Stimulated activated CD8-positive, alpha-beta memory T cell treated with anti-CD3 and anti-CD28 coated beads, Interleukin-12 subunit alpha, Interleukin-12 subunit beta, amount 100 ng/mL, for 24 hours (primary cell): ENCODE results near the gene PRKCA.
"Not testable (repeated sequence)": the region's sequence is repeated elsewhere in the genome, so short reads cannot be mapped to it uniquely, and the experiment has no call there.

Experiments
- DNase-seq: peaks from one replicate; pipeline ENCODE4 v3.0.0-alpha.2; 2020; ENCODE audit errors: extremely low read depth

Gene PRKCA

GRCh38 chr17:66353937-66354401 lies 51.6 kb downstream of the PRKCA start:
- no peak for DNase-seq

GRCh38 chr17:66354472-66354871 lies 52.1 kb downstream of the PRKCA start:
- no peak for DNase-seq

- no peak for DNase-seq
Measured at GRCh38 chr17:66354981-66355380, 52.6 kb downstream of the PRKCA start.

GRCh38 chr17:66355510-66355909 lies 53.1 kb downstream of the PRKCA start:
- no peak for DNase-seq

- no peak for DNase-seq
Measured at GRCh38 chr17:66357037-66357436, 54.6 kb downstream of the PRKCA start.

- no peak for DNase-seq
Measured at GRCh38 chr17:66359351-66359750, 56.9 kb downstream of the PRKCA start.

- not testable (repeated sequence) for DNase-seq
Measured at GRCh38 chr17:66360961-66361565, 58.6 kb downstream of the PRKCA start.

- no peak for DNase-seq
Measured at GRCh38 chr17:66364508-66364907, 62.1 kb downstream of the PRKCA start.

- no peak for DNase-seq
Measured at GRCh38 chr17:66364990-66365490, 62.6 kb downstream of the PRKCA start.

- DNase-seq = no peak
Measured at GRCh38 chr17:66365903-66366302, 63.5 kb downstream of the PRKCA start.

- no peak for DNase-seq
Measured at GRCh38 chr17:66367107-66367506, 64.7 kb downstream of the PRKCA start.

GRCh38 chr17:66369830-66370229 lies 67.4 kb downstream of the PRKCA start:
- no peak for DNase-seq

GRCh38 chr17:66371561-66371960 lies 69.1 kb downstream of the PRKCA start:
- no peak for DNase-seq

- DNase-seq = no peak
Measured at GRCh38 chr17:66372182-66372581, 69.8 kb downstream of the PRKCA start.

GRCh38 chr17:66373079-66373478 lies 70.7 kb downstream of the PRKCA start:
- DNase-seq = no peak

GRCh38 chr17:66373944-66374817 lies 71.8 kb downstream of the PRKCA start:
- DNase-seq = peak; percentile 41

- DNase-seq = no peak
Measured at GRCh38 chr17:66375121-66375520, 72.7 kb downstream of the PRKCA start.

GRCh38 chr17:66378296-66378695 lies 75.9 kb downstream of the PRKCA start:
- DNase-seq = no peak

- DNase-seq = no peak
Measured at GRCh38 chr17:66379544-66379943, 77.1 kb downstream of the PRKCA start.

- DNase-seq = no peak
Measured at GRCh38 chr17:66379996-66380395, 77.6 kb downstream of the PRKCA start.

GRCh38 chr17:66381701-66382362 lies 79.4 kb downstream of the PRKCA start:
- DNase-seq = no peak

- DNase-seq = no peak
Measured at GRCh38 chr17:66383333-66383732, 80.9 kb downstream of the PRKCA start.
